Tibial nerve (tissue), 4 donors: ENCODE results near the gene CELF6. TPM values are rescaled to one million over a fixed set of nuclear protein-coding genes. Genes with fewer than 3 reads are reported as not detected.

Experiments used
- DNase-seq, 2 donors: peaks; one replicate each; pipeline ENCODE4 v3.0.0-alpha.2; 2019; ENCODE audit warnings: low spot score in 2 of 2
- H3K27ac ChIP-seq, 4 donors: fragments of 200-600 bp; sonication (generic) in 3 of 4; one replicate each; pipeline ENCODE4 v1.5.1; 2017 to 2019; ENCODE audit warnings: mild to moderate bottlenecking in 1 of 4
- H3K27me3 ChIP-seq, 2 donors: fragments of 200-600 bp; sonication (generic) in 1 of 2; one replicate each; pipeline versions ENCODE4 v1.5.1 to v1.6.0; 2017 to 2019
- H3K36me3 ChIP-seq, 3 donors: fragments of 200-600 bp; sonication (generic); one replicate each; pipeline ENCODE4 v1.5.1; 2018 to 2019
- H3K4me1 ChIP-seq, 4 donors: fragments of 200-600 bp; sonication (generic) in 3 of 4; one replicate each; pipeline ENCODE4 v1.5.1; 2017 to 2019
- H3K4me3 ChIP-seq, 4 donors: fragments of 200-600 bp; sonication (generic) in 3 of 4; one replicate each; pipeline ENCODE4 v1.5.1; 2017 to 2019; ENCODE audit warnings: mild to moderate bottlenecking in 1 of 4, moderate library complexity in 1 of 4
- H3K9me3 ChIP-seq, 4 donors: fragments of 200-600 bp; sonication (generic) in 3 of 4; one replicate each; pipeline ENCODE4 v1.5.1; 2017 to 2019
- EP300 ChIP-seq, 2 donors: sonication (generic); formaldehyde crosslinking; IDR thresholded peaks; one replicate each; pipeline ENCODE4 v1.6.1; 2017; ENCODE audit warnings: antibody characterized with exemption in 2 of 2, mild to moderate bottlenecking in 1 of 2
- POLR2A ChIP-seq, 2 donors: fragments of 450-650 bp; IDR thresholded peaks; one replicate each; pipeline ENCODE4 v1.6.1; 2017; ENCODE audit warnings: antibody characterized with exemption in 2 of 2, mild to moderate bottlenecking in 2 of 2, moderate library complexity in 2 of 2
- WGBS, 2 donors: methylation state at CpG; one replicate each; pipeline ENCODE4 v1.1.5; 2018; 5-methylcytosine and 5-hydroxymethylcytosine counted together
- total RNA-seq, 4 donors: library from RNA; depleted of rRNA; stranded (reverse); fragments of >200 nt; gene quantifications; one replicate each; pipeline ENCODE4 v1.1.0, GENCODE V29; 2016
- TF ChIP-seq, protein P1 (sequence below), 5 experiments: fragments of 200-600 bp in 3 of 5; fragments of 450-650 bp in 2 of 5; sonication (generic) in 3 of 5; IDR thresholded peaks; one replicate each; pipeline ENCODE4 v1.5.1; 2016 to 2019; ENCODE audit warnings: antibody characterized with exemption in 5 of 5, mild to moderate bottlenecking in 3 of 5, moderate library complexity in 2 of 5

Gene CELF6
- total RNA-seq, 4 donors from 2014 or later: 6.0 to 10.4 (median 7.4) TPM

DNA sequence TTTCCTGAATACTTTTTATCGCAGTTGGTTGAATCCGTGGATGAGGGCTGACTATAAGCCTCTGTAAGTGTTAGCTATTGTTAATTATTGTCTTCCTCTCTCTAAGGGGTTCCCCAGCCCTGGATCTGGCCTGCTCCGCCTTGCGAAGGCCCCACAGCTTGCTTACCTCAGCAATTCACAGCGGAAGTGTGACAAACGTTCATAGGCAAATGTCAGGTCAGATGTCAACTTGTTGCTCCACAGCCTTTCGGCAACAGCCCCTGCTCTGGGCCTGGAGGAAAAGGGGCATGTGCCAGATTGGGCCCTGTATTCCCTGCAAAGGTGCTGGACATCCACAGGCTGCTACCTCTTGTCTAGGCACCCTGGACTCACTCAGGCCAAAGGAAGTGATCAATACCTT, 25.3 kb upstream of the CELF6 start:
- 77 to 82% methylated on average over 7 of the region's 7 CpGs for WGBS, 2 donors

GRCh38 chr15:72344602-72345001, 24.6 kb upstream of the CELF6 start:
- H3K36me3 ChIP-seq: peaks cover 3 to 86% (median 6%) of the 10 kb centered on the region in 3 donors
- 71 to 100% methylated on average over 1 of the region's 1 CpG for WGBS, 2 donors
- no peaks in the 10 kb centered on the region for H3K9me3 ChIP-seq
- DNase-seq: no peak
- H3K27me3 ChIP-seq: no peaks in the 10 kb centered on the region
- H3K4me1 ChIP-seq: no peaks in the 10 kb centered on the region
- TF ChIP-seq, protein P1, sequence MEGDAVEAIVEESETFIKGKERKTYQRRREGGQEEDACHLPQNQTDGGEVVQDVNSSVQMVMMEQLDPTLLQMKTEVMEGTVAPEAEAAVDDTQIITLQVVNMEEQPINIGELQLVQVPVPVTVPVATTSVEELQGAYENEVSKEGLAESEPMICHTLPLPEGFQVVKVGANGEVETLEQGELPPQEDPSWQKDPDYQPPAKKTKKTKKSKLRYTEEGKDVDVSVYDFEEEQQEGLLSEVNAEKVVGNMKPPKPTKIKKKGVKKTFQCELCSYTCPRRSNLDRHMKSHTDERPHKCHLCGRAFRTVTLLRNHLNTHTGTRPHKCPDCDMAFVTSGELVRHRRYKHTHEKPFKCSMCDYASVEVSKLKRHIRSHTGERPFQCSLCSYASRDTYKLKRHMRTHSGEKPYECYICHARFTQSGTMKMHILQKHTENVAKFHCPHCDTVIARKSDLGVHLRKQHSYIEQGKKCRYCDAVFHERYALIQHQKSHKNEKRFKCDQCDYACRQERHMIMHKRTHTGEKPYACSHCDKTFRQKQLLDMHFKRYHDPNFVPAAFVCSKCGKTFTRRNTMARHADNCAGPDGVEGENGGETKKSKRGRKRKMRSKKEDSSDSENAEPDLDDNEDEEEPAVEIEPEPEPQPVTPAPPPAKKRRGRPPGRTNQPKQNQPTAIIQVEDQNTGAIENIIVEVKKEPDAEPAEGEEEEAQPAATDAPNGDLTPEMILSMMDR (IDR thresholded peaks at IDR 0.05): no peak
- TF ChIP-seq EP300 (IDR thresholded peaks at IDR 0.05) (no peak), POLR2A (IDR thresholded peaks at IDR 0.05) (no peak)
- H3K4me3 ChIP-seq: no peak overlapping the region
- no peak overlapping the region for H3K27ac ChIP-seq

More for the DNA sequence above, 25.3 kb upstream of the CELF6 start:
- peaks cover 3 to 92% (median 11%) of the 10 kb centered on the region in 3 donors for H3K36me3 ChIP-seq
- no peaks in the 10 kb centered on the region for H3K9me3 ChIP-seq
- no peak overlapping the region for H3K4me3 ChIP-seq
- no peaks in the 10 kb centered on the region for H3K4me1 ChIP-seq
- no peak overlapping the region for H3K27ac ChIP-seq
- TF ChIP-seq, protein P1 (IDR thresholded peaks at IDR 0.05): no peak
- TF ChIP-seq EP300 (IDR thresholded peaks at IDR 0.05) (no peak), POLR2A (IDR thresholded peaks at IDR 0.05) (no peak)
- H3K27me3 ChIP-seq: no peaks in the 10 kb centered on the region
- no peak for DNase-seq

GRCh38 chr15:72342385-72342784, 22.4 kb upstream of the CELF6 start:
- WGBS, 2 donors: 59 to 64% methylated on average over 11 of the region's 11 CpGs
- Histone ChIP-seq H3K4me1 (peaks cover 0 to 3% (median 0%) of the 10 kb centered on the region in 4 donors), H3K36me3 (peaks cover 0 to 63% (median 6%) of the 10 kb centered on the region in 3 donors), H3K4me3 (no peak overlapping the region), H3K27me3 (no peaks in the 10 kb centered on the region), H3K9me3 (no peaks in the 10 kb centered on the region), H3K27ac (no peak overlapping the region)
- DNase-seq: no peak
- no peak for TF ChIP-seq POLR2A (IDR thresholded peaks at IDR 0.05)
- TF ChIP-seq, protein P1 (IDR thresholded peaks at IDR 0.05): peak in 2 of 5 experiments; percentile 24 to 26

- Histone ChIP-seq H3K9me3 (no peaks in the 10 kb centered on the region), H3K36me3 (peaks cover 0 to 60% (median 6%) of the 10 kb centered on the region in 3 donors), H3K27ac (no peak overlapping the region), H3K4me1 (peaks cover 0 to 3% (median 0%) of the 10 kb centered on the region in 4 donors), H3K27me3 (no peaks in the 10 kb centered on the region), H3K4me3 (no peak overlapping the region)
- WGBS, 2 donors: 71 to 72% methylated on average over 6 of the region's 6 CpGs
- no peak for DNase-seq
- TF ChIP-seq EP300 (IDR thresholded peaks at IDR 0.05): no peak
Observed at GRCh38 chr15:72341361-72341760, 21.4 kb upstream of the CELF6 start.

DNA sequence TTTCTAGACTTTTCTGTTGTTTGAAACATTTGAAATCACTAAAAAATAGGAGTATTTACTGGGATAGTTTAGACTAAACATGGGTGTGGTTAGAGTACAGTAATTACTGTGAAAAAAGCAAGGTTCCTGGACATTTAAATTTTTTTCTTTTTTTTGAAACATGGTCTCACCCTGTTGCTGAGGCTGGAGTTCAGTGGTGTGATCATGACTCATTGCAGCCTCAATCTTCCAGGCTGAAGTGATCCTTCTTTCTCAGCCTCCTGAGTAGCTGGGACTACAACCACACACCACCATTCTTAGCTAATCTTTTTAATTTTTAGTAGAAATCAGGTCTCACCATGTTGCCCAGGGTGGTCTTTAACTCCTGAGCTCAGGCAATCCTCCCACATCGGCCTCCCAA, 20.4 kb upstream of the CELF6 start:
- TF ChIP-seq EP300 (IDR thresholded peaks at IDR 0.05) (no peak), POLR2A (IDR thresholded peaks at IDR 0.05) (no peak)
- TF ChIP-seq, protein P1 (IDR thresholded peaks at IDR 0.05): no peak
- Histone ChIP-seq H3K36me3 (peaks cover 0 to 52% (median under 1%) of the 10 kb centered on the region in 3 donors), H3K27ac (no peak overlapping the region), H3K27me3 (no peaks in the 10 kb centered on the region), H3K9me3 (no peaks in the 10 kb centered on the region), H3K4me1 (peaks cover 0 to 3% (median 0%) of the 10 kb centered on the region in 4 donors), H3K4me3 (no peak overlapping the region)
- no peak for DNase-seq
- WGBS, 2 donors: 89 to 100% methylated on average over 1 of the region's 1 CpG

GRCh38 chr15:72339777-72340177, 19.8 kb upstream of the CELF6 start:
- no peaks in the 10 kb centered on the region for H3K27me3 ChIP-seq
- WGBS, 2 donors: 44 to 51% methylated on average over 3 of the region's 3 CpGs
- peaks cover 0 to 3% (median 0%) of the 10 kb centered on the region in 4 donors for H3K4me1 ChIP-seq
- peaks cover 0 to 51% (median 0%) of the 10 kb centered on the region in 3 donors for H3K36me3 ChIP-seq
- DNase-seq: no peak
- no peak overlapping the region for H3K27ac ChIP-seq
- TF ChIP-seq, protein P1 (IDR thresholded peaks at IDR 0.05): no peak
- TF ChIP-seq POLR2A (IDR thresholded peaks at IDR 0.05) (no peak), EP300 (IDR thresholded peaks at IDR 0.05) (peak in 1 of 2 donors; percentile 23)
- no peak overlapping the region for H3K4me3 ChIP-seq
- no peaks in the 10 kb centered on the region for H3K9me3 ChIP-seq
